HG03103 (cell line): ENCODE measurements around the gene ASAP2.
"Not testable (repeated sequence)": the region's sequence is repeated elsewhere in the genome, so short reads cannot be mapped to it uniquely, and the experiment has no call there.

Source experiments
- ATAC-seq: cut with Tn5 transposase; IDR thresholded peaks from one replicate; pipeline ENCODE4 v1.9.1; 2021; ENCODE audit warnings: low read depth; ENCODE audit not compliant: unreplicated experiment

The ASAP2 gene

DNA sequence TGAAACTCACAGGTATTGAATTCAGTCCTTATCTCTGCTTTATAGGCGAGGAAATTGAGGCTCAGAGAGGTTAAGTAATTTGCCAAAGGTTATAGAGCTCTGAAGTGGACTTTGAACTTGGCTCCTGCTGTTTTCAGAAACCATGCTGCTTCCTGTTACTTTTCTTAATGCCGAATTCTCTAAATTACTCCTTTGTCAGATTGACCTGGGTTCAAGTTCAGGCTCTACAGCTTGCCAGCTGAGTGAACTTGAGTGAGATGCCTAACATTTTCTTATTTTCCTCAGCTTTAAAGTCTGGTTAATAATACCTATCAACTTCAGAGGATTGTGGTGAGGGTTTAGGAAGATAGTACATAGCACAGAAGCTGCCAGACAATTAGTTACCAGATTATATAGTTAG, 3.4 kb downstream of the ASAP2 start:
- ATAC-seq: no peak

DNA sequence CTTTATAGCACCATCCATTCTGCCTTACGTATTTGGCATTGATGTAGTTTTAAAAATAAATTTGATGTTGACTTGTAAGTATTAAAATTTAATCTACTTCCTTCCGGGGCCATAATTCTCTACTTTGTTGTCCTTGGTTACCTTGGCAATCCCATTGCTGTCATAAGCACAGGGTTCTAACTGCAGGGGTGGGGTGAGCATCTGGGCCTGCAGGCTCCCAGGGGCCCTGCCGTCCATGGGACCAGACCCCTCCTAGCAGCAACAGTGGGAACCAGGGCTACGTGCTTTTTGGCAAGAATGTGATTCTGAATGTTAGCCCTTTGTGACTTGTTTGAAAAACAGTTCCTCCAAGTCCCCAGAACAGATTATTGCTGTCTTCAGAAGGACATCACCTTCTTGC, 4.9 kb downstream of the ASAP2 start:
- ATAC-seq: no peak

DNA sequence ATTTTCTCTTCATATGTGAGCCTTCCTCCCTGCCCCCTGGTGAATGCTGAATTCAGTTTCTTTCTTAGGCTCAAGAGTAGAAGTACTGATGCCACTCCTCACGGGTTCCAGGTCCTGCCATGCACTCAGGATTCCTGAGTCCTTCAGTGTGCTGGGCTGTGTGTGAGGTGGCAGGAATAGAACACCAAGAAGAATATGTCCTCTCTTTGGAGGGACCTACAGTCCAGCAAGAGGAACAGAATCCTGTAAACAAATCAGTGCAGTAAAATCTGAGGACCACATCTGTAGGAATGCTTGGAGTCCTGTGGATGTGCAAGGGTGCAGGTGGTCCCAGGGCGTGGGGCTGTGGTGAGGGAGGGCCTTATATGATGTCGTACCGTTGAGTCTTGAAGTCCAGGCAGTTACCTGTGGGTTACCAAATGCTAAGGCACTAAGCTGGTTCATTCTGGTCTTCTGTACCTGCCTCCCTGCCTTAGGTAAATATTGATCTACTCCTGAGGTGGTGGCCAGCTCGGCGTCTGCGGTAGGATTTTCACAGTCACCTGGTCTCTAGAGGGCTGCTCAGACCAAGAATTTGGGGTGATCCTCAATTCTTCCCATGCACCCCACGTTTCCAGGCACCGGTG, 5.5 kb downstream of the ASAP2 start:
- no peak for ATAC-seq

DNA sequence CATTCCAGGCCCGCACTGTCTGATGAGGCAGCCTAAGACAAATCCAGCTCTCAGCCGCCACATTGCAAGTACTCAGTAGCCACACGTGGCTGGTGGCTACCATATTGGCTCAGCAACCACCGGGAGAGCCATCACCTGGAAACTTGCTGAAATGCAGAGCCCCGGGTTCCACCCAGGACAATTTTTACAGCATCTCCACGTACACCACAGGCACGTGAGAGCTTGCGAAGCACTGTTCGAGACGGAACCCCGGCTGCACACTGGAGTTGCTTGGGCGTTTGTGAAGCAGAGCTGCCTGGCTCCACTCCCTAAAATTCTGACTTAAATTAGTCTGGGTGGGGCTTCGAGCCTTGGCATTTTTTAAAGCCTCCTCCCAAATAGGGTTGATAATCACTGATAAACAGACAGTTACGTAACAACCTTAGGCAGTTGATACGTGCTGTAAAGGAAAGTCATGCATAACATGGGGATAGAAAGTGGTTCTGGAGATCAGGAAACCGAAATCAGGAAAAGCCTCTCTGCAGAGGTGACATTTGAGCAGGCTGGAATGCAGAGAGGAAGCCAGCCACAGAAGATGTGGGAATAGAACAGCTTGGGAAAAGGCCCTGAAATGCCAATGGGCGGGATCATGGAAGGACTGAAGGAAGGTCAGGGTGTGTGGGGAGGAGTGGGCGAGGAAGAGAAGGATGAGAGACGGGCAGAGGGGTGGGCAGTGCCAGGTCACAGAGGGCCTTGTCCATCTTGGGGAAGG, 6.2 kb downstream of the ASAP2 start:
- ATAC-seq: no peak

DNA sequence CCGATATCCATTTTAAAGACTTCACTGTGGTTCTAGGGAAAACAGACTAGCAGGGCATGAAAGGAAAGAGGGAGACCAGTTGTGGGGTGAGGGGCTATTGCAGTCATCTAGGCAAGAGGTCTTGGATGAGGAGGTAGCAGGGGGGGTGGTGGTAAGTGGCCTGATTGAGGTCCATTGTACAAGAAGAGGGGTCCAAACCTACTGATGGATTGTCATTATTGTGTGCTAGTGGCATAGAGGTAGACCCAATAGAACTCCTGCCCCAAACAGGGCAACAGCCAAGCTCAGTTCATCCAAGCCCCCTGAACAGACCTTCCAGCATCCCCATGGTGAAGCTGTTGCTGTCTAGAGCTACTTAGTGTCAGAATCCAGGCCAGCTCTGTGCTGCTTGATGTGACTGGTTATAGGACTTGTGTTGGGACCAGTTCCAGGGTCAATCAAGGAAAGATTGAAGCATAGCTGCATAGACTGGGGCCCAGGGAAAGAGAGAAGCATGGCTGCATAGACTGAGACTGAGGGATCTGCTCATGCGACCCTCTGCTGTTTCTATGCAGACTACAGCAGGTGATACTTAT, 7.0 kb downstream of the ASAP2 start:
- ATAC-seq: no peak

DNA sequence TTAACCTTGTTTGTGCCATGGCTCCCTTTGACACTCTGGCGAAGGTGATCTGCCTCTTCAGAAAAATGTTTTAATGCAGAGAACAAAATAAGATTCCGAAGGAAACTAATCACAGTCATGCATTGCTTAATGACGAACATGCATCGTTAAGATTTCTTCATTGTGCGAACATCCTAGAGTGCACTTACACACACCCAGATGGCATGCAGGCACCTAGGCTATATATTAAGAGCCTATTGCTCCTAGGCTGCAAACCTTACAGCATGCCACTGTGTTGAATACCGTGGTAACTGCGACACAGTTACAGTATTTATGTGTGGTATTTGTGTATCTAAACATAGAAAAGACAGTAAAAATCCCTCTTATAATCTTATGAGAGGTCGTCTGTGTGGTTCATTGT, 8.3 kb downstream of the ASAP2 start:
- ATAC-seq: no peak

DNA sequence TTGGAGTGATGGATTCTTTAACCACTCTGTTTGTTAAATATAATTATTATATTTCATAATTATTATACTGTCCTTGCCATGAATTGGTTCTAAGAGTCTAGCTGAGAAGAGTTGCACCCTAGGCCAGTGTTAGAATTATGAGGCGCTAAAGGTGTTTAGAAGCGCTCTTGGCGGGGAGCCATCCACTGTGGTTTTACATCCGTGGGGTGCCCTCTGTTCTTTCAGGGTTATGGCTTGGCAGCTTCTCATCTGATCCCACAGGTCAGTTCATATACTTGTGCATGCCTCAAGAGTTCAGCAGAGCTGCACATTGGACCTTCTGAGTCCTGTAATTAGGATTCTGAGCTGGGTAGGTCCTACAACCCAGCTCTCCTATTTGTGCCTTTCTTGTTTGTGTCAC, 9.1 kb downstream of the ASAP2 start:
- no peak for ATAC-seq

DNA sequence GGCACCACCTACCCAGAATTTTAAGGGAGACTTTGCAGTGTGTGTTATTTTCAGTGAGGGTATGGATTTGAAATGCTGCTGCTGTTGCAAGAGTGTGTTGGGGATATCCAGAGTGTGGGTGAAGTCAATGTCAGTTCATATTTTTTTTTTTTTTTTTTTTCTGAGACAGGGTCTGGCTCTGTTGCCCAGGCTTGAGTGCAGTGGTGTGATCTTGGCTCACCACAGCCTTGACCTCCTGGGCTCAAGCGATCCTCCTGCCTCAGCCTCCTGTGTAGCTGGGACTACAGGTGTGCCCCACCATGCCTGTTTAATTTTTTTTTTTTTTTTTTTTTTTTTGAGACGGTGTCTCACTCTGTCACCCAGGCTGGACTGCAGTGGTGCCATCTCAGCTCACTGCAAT, 9.5 kb downstream of the ASAP2 start:
- ATAC-seq: not testable (repeated sequence)

DNA sequence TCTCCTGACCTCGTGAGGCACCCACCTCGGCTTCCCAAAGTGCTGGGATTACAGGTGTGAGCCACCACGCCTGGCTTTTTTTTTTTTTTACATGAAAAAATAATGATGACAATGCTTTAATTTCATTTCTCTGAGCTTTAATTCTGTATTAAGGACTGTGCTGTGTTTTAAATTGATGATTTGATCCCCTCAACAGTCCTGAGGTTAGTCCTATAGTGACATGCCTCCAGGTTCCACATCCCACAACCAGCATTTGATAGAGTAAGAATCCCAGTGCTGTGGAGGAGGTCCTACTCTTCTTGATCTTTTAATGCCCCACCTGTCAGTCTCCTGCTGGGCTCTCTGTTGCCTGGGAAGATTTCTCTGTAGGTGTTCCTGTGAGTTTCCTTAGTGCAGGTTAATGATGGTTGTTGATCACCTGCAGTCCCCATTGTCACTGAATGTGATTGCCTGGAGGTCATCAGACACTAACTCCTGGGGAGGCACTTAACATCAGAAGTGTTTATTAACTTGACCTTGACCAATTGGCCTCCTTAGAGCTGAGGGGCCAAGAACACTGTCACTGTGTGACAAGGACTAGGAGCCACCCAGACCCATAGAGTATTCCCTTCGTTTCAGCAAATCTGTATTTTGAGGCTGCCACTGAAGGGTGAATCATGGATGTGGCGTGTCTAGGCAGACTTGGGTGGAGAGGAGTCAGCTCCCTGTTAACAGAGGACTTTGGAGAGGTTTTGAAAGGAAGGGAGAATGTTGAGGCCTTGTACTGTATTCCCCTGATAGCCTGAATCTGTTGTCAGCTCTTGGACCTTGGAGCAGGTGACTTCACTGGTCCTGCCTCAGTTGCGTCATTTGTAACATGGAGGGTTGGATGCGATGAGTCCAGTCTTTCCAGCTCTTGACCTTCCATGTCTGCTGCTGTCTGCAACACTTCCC, 11.5 kb downstream of the ASAP2 start:
- ATAC-seq: no peak

DNA sequence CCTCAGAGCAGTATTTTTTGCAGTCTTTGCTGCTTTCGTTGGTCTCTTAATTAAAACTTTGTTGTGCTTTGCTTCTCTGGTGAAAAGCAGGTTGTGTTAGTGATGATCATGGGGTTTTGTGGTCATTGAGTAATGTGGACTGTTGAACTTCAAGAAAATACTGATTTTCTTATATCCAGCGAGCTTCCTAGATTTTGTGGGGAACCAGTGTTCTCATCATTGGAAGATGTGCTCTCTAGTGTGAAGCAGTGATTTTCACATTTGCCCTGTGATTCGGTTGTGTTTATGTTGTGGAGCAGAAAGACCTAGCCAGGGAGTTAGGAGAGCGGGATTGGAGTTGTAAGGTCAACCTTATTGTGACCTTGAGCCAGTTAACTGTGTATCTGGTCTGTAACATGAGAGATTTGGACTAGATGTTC, 12.4 kb downstream of the ASAP2 start:
- ATAC-seq: no peak

DNA sequence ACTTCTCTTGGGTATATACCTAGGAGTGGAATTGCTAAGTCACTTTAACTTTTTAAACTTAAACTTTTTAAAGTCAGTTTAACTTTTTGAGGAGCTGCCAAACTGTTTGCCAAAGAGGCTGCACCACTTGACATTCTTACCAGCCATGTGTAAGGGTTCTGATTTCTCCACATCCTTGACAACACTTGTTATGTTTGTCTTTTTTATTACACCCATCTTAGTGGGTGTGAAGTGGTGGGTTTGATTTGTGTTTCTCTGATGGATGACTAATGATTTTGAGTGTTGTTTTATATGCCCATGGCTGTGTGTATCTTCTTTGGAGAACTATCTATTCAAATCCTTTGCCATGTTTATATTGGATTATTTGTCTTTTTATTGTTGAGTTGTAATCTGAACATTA, 13.6 kb downstream of the ASAP2 start:
- ATAC-seq: no peak

DNA sequence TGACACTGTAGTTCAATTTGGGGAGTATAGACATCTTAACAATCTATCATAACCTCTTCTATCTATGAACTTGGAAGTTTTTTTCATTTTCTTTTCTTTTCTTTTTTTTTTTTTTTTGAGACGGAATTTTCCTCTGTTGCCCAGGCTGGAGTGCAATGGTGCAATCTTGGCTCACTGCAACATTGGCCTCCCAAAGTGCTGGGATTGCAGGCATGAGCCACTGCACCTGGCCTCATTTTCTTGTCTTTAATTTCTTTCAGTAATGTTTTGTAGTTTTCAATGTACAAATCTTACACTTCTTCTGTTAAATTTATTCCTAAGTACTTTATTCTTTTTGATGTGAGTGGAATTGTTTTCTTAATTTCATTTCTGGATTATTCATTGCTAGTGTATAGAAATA, 14.6 kb downstream of the ASAP2 start:
- ATAC-seq: no peak

DNA sequence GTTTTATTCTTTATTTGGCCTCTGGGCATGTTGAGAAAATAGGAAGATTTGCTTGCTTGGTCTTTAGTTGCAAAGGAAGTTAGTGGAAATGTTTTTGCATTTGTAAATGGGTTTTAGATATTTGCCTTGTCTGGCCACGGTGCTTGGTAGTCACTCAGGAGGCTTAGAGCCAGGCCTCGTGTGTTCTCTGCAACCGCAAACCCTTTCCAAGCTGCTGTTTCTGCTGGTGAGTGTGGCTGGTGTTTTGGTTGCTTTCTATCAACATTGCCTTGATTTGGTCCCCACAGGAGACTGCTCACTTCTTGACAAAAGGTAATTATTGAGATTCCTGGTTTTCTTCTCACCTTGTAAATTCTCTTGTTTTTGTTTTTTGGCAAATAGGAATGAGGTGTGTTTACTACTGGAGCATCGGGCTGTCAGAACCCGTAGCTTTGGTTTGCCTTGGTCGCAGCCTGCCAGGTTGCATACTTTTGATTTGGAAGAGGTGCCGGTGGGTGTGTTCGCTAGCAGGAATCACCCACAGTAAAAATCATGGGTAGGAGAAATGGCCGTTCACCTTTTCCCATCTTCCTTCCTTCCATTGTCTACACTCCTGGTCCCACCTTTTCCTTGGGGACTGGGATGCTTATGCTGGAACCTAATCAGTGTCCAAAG, 15.8 kb downstream of the ASAP2 start:
- ATAC-seq: no peak

DNA sequence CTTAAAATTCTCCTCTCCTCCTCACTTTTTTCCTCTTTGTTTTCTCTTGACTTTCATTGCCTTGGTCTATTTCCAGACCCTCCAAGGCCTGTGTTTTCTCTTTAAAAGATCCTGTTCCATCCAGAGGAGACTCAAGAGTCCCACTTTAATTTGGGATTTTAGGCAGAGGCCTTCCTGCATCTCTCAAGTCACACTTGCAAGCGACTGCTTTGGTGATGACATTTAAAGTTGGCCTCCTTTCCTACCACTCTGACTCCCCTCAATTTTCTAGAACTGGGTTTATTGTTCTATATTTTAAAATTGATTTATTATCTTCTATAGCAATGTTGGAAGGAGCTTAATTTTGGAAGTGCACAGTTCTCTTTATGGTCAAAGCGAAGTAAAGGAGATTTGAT, 16.3 kb downstream of the ASAP2 start:
- ATAC-seq: no peak

DNA sequence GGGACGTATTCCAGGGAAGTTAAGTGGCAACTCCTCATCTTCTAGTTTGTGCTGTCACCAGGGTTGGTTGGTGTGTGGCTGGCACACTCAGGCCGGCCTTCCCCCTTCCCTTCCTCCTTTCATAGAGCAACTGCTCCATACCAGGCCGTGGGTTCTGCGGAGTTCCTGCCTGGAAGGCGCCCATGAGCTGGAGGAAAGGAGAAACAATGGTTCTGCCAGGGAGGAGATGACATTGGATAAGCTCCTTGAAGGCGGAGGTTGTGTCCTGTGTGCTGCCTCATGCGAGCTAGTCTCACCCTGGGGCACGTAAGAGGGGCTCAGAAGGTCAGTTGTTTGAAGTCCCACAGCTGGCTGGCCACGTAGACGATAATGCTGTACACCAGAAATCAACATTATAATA, 19.2 kb downstream of the ASAP2 start:
- ATAC-seq: no peak

DNA sequence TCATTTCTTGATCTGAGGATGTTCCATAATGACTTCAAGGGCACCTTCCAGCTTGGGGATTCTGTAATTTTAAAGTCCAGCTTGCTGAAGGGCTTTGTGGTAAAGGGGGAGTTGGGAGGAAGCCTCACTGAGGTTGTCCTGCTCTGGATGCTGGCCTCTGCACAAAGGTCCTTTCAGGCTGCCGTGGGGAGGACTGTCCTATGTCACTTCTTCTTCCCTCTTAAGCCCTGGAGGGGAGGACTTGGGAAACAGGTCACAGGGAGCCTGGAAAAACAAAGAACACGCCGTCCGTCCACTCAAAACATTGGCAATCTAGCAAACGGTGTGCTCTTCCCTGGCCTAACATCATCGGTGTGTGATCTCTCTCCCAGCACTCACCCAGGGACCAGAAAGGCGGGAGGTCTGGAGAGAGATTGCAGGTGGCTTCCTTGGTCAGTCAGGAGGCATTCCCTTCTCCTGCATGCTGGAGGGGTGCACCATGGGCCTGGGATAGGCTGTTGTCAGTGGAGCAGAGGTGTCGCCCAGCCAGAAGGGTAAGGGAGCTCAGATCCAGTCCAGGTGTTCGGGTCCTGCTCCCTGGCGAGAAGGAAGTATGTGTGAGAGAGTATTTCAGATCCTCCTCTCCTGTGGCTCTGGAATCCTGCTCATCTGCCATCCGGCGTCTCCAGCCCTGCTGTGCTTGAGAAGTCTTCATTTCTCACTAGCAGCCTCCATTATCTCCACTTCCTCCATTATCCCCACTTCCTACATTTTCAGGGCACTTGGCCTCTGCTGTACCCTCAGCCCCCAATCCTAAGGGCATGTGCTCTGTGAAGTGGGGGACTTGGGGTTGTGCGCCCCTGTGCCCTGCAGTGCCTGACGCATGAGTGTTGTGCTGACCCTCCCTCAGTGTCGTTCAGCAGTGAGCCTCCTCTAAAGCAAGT, 20.1 kb downstream of the ASAP2 start:
- no peak for ATAC-seq

DNA sequence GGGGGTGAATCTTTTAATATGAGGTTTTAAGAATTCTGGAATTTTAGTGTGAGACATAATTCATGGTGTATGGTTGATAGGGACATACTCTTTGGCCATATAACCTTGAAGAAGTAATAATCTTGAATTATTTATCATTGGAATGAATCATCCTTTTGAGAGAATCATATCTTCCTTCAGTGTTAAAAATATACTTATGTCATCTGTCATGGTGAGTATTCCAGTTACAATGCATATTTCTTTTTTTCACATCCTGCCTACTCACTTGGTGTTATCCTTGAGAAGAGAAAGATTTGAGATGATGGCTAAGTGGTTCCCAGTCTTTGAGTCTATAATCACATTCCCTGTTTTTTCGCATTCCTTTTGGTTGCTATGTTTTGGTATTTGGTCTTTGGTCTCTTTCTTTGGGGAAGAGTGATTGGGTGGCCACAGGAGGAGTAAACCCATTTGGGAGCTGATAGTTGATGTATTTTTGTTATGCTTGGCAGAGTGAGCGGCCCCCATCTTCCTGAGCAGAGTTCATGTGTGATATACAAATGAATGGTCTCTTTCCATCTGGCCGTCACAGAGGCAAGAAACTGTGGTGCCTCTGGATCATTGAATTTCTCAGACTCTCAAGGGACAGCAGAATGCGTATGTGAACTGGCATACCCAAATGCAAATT, 21.6 kb downstream of the ASAP2 start:
- no peak for ATAC-seq

DNA sequence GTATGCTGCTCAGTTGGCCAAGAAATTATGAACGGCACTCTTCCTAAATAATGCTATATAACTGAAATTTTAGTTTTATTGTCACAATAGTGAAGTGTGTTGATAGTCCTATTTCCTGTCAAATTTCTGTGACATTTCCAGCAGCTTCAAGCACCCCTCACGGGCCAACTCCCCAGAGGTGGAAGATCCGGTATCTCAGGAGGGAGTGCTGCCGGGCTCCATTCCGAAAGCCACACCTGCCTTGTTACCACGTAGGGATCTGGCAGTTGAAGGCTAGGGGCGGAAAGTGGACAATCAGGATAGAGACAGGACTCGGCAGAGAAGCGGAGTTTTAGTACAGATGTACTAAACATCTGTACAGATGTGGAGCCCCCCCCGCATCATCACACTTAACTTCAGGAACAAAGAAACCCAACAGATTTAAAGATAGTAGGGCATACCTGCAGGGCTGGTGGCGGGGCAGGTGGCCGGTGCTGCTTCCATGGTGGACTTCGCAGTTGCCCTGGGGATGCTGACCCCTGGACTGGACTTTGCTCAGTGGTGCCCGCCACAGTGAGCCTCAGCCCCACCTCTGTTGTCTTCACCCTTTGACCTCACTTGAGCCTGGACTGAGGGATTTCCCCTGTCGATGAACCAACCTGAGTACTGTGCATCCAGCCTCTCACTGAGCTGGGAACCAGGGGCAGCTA, 22.3 kb downstream of the ASAP2 start:
- ATAC-seq: no peak

DNA sequence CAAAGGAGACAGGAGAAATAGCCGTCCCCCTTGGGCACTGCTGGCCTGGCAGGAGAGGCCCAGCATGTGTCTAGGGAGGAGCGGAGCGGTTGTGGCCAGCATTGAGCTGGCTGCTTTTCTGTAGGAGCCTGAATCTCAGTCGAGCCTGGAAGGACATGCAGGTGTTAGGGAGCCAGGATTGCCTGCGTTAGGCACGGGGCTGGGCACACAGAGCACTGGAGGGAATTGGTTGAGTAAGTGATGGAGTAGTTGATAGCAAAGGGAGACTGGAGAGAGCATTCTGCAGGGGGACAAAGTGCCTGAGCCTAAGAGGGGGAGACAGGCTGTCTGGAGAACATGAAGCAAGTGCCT, 22.8 kb downstream of the ASAP2 start:
- no peak for ATAC-seq
